A549 (cell line): ENCODE results near the gene RECK.

Source experiments
- BHLHE40 ChIP-seq: IDR thresholded peaks from 2 replicates; pipeline ENCODE4 v1.6.1; 2012; ENCODE audit warnings: low read depth, low read length, inconsistent platforms
- CBX2 ChIP-seq: fragments of 200-600 bp; sonication (generic); IDR thresholded peaks from 2 replicates; pipeline ENCODE4 v1.6.1; 2016; ENCODE audit warnings: low read depth, mild to moderate bottlenecking, borderline replicate concordance
- EP300 ChIP-seq, 2 experiments: fragments of >200 bp; sonication (Bioruptor Twin); formaldehyde crosslinking; IDR thresholded peaks; 2 replicates in 1 of 2; 3 replicates in 1 of 2; pipeline ENCODE4 v1.6.1; 2016 to 2017
- ESRRA ChIP-seq: fragments of 150-350 bp; IDR thresholded peaks from 2 replicates; pipeline ENCODE4 v1.6.1; 2014; ENCODE audit warnings: mild to moderate bottlenecking, low read length, borderline replicate concordance
- JUNB ChIP-seq: fragments of >200 bp; sonication (Bioruptor Twin); formaldehyde crosslinking; IDR thresholded peaks from 2 replicates; pipeline ENCODE4 v1.6.1; 2016
- MYC ChIP-seq: IDR thresholded peaks from 2 replicates; pipeline ENCODE4 v1.6.1; 2012; ENCODE audit warnings: mild to moderate bottlenecking, inconsistent platforms, low read length, improper control_type of control experiment, borderline replicate concordance
- NPAS2 ChIP-seq: fragments of 250-450 bp; sonication (Bioruptor Pico); IDR thresholded peaks from 2 replicates; pipeline ENCODE4 v1.8.0; 2022; ENCODE audit warnings: mild to moderate bottlenecking, moderate library complexity, borderline replicate concordance
- POLR2A ChIP-seq: IDR thresholded peaks from 2 replicates; pipeline ENCODE4 v1.6.1; 2012; ENCODE audit warnings: mild to moderate bottlenecking, low read length
- TP53 ChIP-seq: fragments of 250-450 bp; sonication (Bioruptor Pico); IDR thresholded peaks from 2 replicates; pipeline ENCODE4 v1.5.0; 2021; ENCODE audit warnings: mild to moderate bottlenecking, moderate library complexity
- TF ChIP-seq, protein P1 (sequence below): fragments of 250-450 bp; sonication (Bioruptor Pico); IDR thresholded peaks from 2 replicates; pipeline ENCODE4 v1.5.0; 2020; ENCODE audit warnings: low read depth, mild to moderate bottlenecking, moderate library complexity
- TF ChIP-seq, protein P2 (sequence below): fragments of >200 bp; sonication (Bioruptor Twin); formaldehyde crosslinking; IDR thresholded peaks from 3 replicates; pipeline ENCODE4 v1.5.1; 2016
- TF ChIP-seq, protein P3 (sequence below): IDR thresholded peaks from 2 replicates; pipeline ENCODE4 v1.6.1; 2012; ENCODE audit warnings: low read depth, borderline replicate concordance
- TF ChIP-seq, protein P4 (sequence below): fragments of 250-450 bp; sonication (Bioruptor Pico); IDR thresholded peaks from 2 replicates; pipeline ENCODE4 v1.5.0; 2021; ENCODE audit warnings: mild to moderate bottlenecking, moderate library complexity, borderline replicate concordance
- TF ChIP-seq, protein P5 (sequence below): IDR thresholded peaks from 2 replicates; pipeline ENCODE4 v1.6.1; 2012

DNA sequence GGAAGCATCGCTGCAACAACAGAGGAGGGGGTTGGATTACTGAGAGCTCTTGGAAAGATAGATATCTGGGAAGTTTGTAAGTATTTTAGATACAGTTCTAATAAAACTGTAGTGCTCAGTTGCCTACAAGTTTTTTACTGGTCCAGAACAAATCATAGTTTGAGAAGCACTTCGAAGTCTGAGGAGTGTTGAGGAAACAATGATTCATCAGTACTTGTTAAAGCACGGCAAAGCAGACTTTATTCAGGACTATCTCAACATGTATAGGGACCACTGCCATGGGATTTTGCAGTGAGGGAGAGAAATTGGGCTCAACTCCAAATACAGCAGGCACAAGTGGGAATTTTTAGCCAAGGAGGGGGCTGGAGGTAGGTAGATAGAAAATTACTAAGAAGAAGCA is 25.3 kb upstream of the RECK start:
- TF ChIP-seq EP300 (IDR thresholded peaks at IDR 0.05) (no peak), CBX2 (no peak), ESRRA (no peak), NPAS2 (CRISPR knock-in tag) (no peak), MYC (no peak), POLR2A (no peak), TP53 (CRISPR knock-in tag) (no peak), JUNB (no peak), BHLHE40 (no peak)
- TF ChIP-seq, protein P1, sequence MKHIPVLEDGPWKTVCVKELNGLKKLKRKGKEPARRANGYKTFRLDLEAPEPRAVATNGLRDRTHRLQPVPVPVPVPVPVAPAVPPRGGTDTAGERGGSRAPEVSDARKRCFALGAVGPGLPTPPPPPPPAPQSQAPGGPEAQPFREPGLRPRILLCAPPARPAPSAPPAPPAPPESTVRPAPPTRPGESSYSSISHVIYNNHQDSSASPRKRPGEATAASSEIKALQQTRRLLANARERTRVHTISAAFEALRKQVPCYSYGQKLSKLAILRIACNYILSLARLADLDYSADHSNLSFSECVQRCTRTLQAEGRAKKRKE = no peak
- TF ChIP-seq, protein P2, sequence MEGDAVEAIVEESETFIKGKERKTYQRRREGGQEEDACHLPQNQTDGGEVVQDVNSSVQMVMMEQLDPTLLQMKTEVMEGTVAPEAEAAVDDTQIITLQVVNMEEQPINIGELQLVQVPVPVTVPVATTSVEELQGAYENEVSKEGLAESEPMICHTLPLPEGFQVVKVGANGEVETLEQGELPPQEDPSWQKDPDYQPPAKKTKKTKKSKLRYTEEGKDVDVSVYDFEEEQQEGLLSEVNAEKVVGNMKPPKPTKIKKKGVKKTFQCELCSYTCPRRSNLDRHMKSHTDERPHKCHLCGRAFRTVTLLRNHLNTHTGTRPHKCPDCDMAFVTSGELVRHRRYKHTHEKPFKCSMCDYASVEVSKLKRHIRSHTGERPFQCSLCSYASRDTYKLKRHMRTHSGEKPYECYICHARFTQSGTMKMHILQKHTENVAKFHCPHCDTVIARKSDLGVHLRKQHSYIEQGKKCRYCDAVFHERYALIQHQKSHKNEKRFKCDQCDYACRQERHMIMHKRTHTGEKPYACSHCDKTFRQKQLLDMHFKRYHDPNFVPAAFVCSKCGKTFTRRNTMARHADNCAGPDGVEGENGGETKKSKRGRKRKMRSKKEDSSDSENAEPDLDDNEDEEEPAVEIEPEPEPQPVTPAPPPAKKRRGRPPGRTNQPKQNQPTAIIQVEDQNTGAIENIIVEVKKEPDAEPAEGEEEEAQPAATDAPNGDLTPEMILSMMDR = no peak
- TF ChIP-seq, protein P3, sequence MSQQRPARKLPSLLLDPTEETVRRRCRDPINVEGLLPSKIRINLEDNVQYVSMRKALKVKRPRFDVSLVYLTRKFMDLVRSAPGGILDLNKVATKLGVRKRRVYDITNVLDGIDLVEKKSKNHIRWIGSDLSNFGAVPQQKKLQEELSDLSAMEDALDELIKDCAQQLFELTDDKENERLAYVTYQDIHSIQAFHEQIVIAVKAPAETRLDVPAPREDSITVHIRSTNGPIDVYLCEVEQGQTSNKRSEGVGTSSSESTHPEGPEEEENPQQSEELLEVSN = no peak
- TF ChIP-seq, protein P4, sequence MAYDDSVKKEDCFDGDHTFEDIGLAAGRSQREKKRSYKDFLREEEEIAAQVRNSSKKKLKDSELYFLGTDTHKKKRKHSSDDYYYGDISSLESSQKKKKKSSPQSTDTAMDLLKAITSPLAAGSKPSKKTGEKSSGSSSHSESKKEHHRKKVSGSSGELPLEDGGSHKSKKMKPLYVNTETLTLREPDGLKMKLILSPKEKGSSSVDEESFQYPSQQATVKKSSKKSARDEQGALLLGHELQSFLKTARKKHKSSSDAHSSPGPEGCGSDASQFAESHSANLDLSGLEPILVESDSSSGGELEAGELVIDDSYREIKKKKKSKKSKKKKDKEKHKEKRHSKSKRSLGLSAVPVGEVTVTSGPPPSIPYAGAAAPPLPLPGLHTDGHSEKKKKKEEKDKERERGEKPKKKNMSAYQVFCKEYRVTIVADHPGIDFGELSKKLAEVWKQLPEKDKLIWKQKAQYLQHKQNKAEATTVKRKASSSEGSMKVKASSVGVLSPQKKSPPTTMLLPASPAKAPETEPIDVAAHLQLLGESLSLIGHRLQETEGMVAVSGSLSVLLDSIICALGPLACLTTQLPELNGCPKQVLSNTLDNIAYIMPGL (CRISPR knock-in tag) = no peak
- TF ChIP-seq, protein P5, sequence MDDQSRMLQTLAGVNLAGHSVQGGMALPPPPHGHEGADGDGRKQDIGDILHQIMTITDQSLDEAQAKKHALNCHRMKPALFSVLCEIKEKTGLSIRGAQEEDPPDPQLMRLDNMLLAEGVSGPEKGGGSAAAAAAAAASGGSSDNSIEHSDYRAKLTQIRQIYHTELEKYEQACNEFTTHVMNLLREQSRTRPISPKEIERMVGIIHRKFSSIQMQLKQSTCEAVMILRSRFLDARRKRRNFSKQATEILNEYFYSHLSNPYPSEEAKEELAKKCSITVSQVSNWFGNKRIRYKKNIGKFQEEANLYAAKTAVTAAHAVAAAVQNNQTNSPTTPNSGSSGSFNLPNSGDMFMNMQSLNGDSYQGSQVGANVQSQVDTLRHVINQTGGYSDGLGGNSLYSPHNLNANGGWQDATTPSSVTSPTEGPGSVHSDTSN = no peak
